H1 (cell line): Measurements from ENCODE around the gene USP54. TPM values are rescaled to one million over a fixed set of nuclear protein-coding genes. Genes with fewer than 3 reads are reported as not detected.

Source experiments
- CTCF ChIA-PET: fragments of 300-600 bp; sonication (Branson Sonifier 250); formaldehyde crosslinking; loops from one replicate; lab custom pipeline; 2021; ENCODE audit not compliant: partially characterized antibody; lab: Charles Lee
- POLR2A ChIA-PET: fragments of 300-600 bp; sonication (Branson Sonifier 250); formaldehyde crosslinking; loops from one replicate; lab custom pipeline; 2021; ENCODE audit warnings: inconsistent platforms; ENCODE audit not compliant: partially characterized antibody; lab: Charles Lee
- DNase-seq, 2 experiments: peaks; one replicate each; pipeline versions ENCODE4 v3.0.0 to v3.0.0-alpha.2; 2010 to 2022; ENCODE audit warnings: low spot score in 2 of 2, low read depth in 1 of 2, mixed read lengths in 1 of 2
- FAIRE-seq: peaks from 2 replicates; lab custom pipeline; 2011; peaks lifted over from hg19 to GRCh38; lab: Jason Lieb, UNC
- H2AFZ ChIP-seq: 2 replicates; pipeline ENCODE4 v1.8.1; 2012; ENCODE audit warnings: low read length, inconsistent platforms
- H2AK5ac ChIP-seq: 2 replicates; pipeline ENCODE4 v1.6.1; 2013; ENCODE audit warnings: low read depth, low read length
- H2BK120ac ChIP-seq: replicated peaks from 2 replicates; pipeline ENCODE3; 2013; ENCODE audit warnings: low read depth, low read length, inconsistent platforms
- H2BK12ac ChIP-seq: 2 replicates; pipeline ENCODE4 v1.6.1; 2013; ENCODE audit warnings: low read depth, low read length
- H2BK15ac ChIP-seq: 2 replicates; pipeline ENCODE4 v1.6.1; 2013; ENCODE audit warnings: low read length
- H2BK20ac ChIP-seq: 2 replicates; pipeline ENCODE4 v1.6.1; 2013; ENCODE audit warnings: low read length
- H2BK5ac ChIP-seq: 2 replicates; pipeline ENCODE4 v1.6.1; 2013; ENCODE audit warnings: low read depth, low read length
- H3K14ac ChIP-seq: 2 replicates; pipeline ENCODE4 v1.6.1; 2013; ENCODE audit warnings: inconsistent platforms; ENCODE audit not compliant: insufficient read length
- H3K18ac ChIP-seq: 2 replicates; pipeline ENCODE4 v1.6.1; 2013; ENCODE audit warnings: low read length; ENCODE audit errors: extremely low read depth
- H3K23ac ChIP-seq: 2 replicates; pipeline ENCODE4 v1.6.1; 2013; ENCODE audit warnings: inconsistent platforms; ENCODE audit not compliant: insufficient read length
- H3K23me2 ChIP-seq: 2 replicates; pipeline ENCODE4 v1.6.1; 2013; ENCODE audit warnings: low read depth, low read length
- H3K27ac ChIP-seq: 2 replicates; pipeline ENCODE4 v1.6.1; 2011; ENCODE audit warnings: low read depth, low read length, inconsistent platforms
- H3K27me3 ChIP-seq, 4 experiments: replicated peaks in 1 of 4; 1 replicate in 1 of 4; 2 replicates in 3 of 4; pipeline versions ENCODE4 v1.6.1 to v1.8.1; 2011 to 2013; ENCODE audit warnings: low read length in 3 of 4, mild to moderate bottlenecking in 3 of 4, inconsistent platforms in 2 of 4, mixed read lengths in 2 of 4, moderate library complexity in 1 of 4; ENCODE audit not compliant: control insufficient read depth in 3 of 4, insufficient read depth in 3 of 4; ENCODE audit errors: extremely low read depth in 1 of 4
- H3K36me3 ChIP-seq, 4 experiments: 2 replicates each; pipeline versions ENCODE4 v1.6.1 to v1.8.1; 2011 to 2013; ENCODE audit warnings: mild to moderate bottlenecking in 4 of 4, low read length in 3 of 4, moderate library complexity in 2 of 4, control low read depth in 1 of 4, inconsistent platforms in 1 of 4; ENCODE audit not compliant: insufficient read depth in 4 of 4, control insufficient read depth in 2 of 4
- H3K4ac ChIP-seq: replicated peaks from 2 replicates; pipeline ENCODE3; 2013; ENCODE audit warnings: low read length, low read depth, mixed read lengths, inconsistent platforms; ENCODE audit not compliant: insufficient read length
- H3K4me1 ChIP-seq, 4 experiments: replicated peaks in 1 of 4; 1 replicate in 1 of 4; 2 replicates in 3 of 4; pipeline versions ENCODE4 v1.6.1 to v1.8.1; 2011 to 2013; ENCODE audit warnings: low read length in 3 of 4, inconsistent platforms in 2 of 4, mixed read lengths in 1 of 4; ENCODE audit not compliant: insufficient read depth in 4 of 4, control insufficient read depth in 3 of 4
- H3K4me2 ChIP-seq, 2 experiments: 2 replicates each; pipeline versions ENCODE4 v1.6.1 to v1.8.1; 2011 to 2013; ENCODE audit warnings: low read depth in 2 of 2, low read length in 2 of 2, control low read depth in 1 of 2, inconsistent platforms in 1 of 2, mild to moderate bottlenecking in 1 of 2; ENCODE audit not compliant: insufficient read depth in 1 of 2
- H3K4me3 ChIP-seq, 4 experiments: fragments of 200-600, 300-600 bp in 1 of 4; sonication (generic), shearing (Covaris generic), sonication (Bioruptor Twin) in 1 of 4; 2 replicates each; pipeline versions ENCODE4 v1.5.1 to v1.8.1; 2011 to 2016; ENCODE audit warnings: low read length in 4 of 4, low read depth in 3 of 4, control low read depth in 2 of 4, inconsistent platforms in 2 of 4, mild to moderate bottlenecking in 2 of 4, mixed read lengths in 1 of 4, moderate library complexity in 1 of 4; ENCODE audit not compliant: insufficient read depth in 2 of 4; ENCODE audit errors: extremely low read depth in 1 of 4
- H3K56ac ChIP-seq: replicated peaks from 2 replicates; pipeline ENCODE3; 2013; ENCODE audit warnings: low read depth, mild to moderate bottlenecking, mixed read lengths, low read length, inconsistent platforms; ENCODE audit not compliant: insufficient read length
- H3K79me1 ChIP-seq: 2 replicates; pipeline ENCODE4 v1.6.1; 2013; ENCODE audit warnings: low read depth, low read length, control low read depth
- H3K79me2 ChIP-seq, 2 experiments: 2 replicates each; pipeline versions ENCODE4 v1.6.1 to v1.8.1; 2012 to 2013; ENCODE audit warnings: low read length in 2 of 2, mild to moderate bottlenecking in 2 of 2, inconsistent platforms in 1 of 2; ENCODE audit not compliant: insufficient read depth in 2 of 2, control insufficient read depth in 1 of 2
- H3K9ac ChIP-seq, 4 experiments: replicated peaks in 1 of 4; 1 replicate in 1 of 4; 2 replicates in 3 of 4; pipeline versions ENCODE4 v1.6.1 to v1.8.1; 2011 to 2013; ENCODE audit warnings: low read depth in 3 of 4, low read length in 3 of 4, control low read depth in 2 of 4, mild to moderate bottlenecking in 2 of 4, moderate library complexity in 2 of 4, inconsistent platforms in 1 of 4; ENCODE audit errors: extremely low read depth in 1 of 4
- H3K9me3 ChIP-seq, 2 experiments: 2 replicates each; pipeline versions ENCODE4 v1.6.1 to v1.8.1; 2012 to 2013; ENCODE audit warnings: mild to moderate bottlenecking in 2 of 2, moderate library complexity in 2 of 2, control low read depth in 1 of 2, inconsistent platforms in 1 of 2, low read depth in 1 of 2, low read length in 1 of 2, mixed read lengths in 1 of 2; ENCODE audit not compliant: insufficient read depth in 2 of 2
- H4K20me1 ChIP-seq, 2 experiments: replicated peaks in 1 of 2; 2 replicates each; pipeline versions ENCODE3 to v1.8.1; 2011 to 2013; ENCODE audit warnings: inconsistent platforms in 2 of 2, low read length in 2 of 2, mild to moderate bottlenecking in 1 of 2; ENCODE audit not compliant: insufficient read depth in 2 of 2, control insufficient read depth in 1 of 2
- H4K5ac ChIP-seq: 2 replicates; pipeline ENCODE4 v1.6.1; 2013; ENCODE audit warnings: low read length, low read depth, mixed read lengths, inconsistent platforms; ENCODE audit not compliant: insufficient read length
- H4K8ac ChIP-seq: 2 replicates; pipeline ENCODE4 v1.8.0; 2013; ENCODE audit warnings: mild to moderate bottlenecking, moderate library complexity, low read length, inconsistent platforms; ENCODE audit not compliant: insufficient read depth; ENCODE audit errors: extremely low read depth
- H4K91ac ChIP-seq: replicated peaks from 2 replicates; pipeline ENCODE3; 2013; ENCODE audit warnings: low read length, mixed read lengths, inconsistent platforms; ENCODE audit not compliant: insufficient read length
- CHD1 ChIP-seq: IDR thresholded peaks from 2 replicates; pipeline ENCODE4 v1.6.1; 2012; ENCODE audit warnings: low read depth, low read length, improper control_type of control experiment
- CREB1 ChIP-seq: IDR thresholded peaks from 2 replicates; pipeline ENCODE4 v1.6.1; 2012; ENCODE audit warnings: inconsistent platforms
- HDAC2 ChIP-seq, 2 experiments: fragments of 300-600 bp in 1 of 2; sonication (generic) in 1 of 2; IDR thresholded peaks; 2 replicates each; pipeline ENCODE4 v1.6.1; 2011 to 2012; ENCODE audit warnings: low read depth in 2 of 2, low read length in 2 of 2, mild to moderate bottlenecking in 2 of 2, moderate library complexity in 2 of 2, borderline replicate concordance in 1 of 2, inconsistent platforms in 1 of 2
- NANOG ChIP-seq: IDR thresholded peaks from 2 replicates; pipeline ENCODE4 v1.6.1; 2011; ENCODE audit warnings: low read length, low read depth, mild to moderate bottlenecking, inconsistent platforms; ENCODE audit not compliant: insufficient read depth, poor library complexity, severe bottlenecking
- POLR2AphosphoS5 ChIP-seq: IDR thresholded peaks from 2 replicates; pipeline ENCODE4 v1.6.1; 2011; ENCODE audit warnings: low read depth, low read length
- RAD21 ChIP-seq, 2 experiments: IDR thresholded peaks in 1 of 2; conservative IDR thresholded peaks in 1 of 2; 2 replicates each; pipeline ENCODE4 v1.6.1; 2011; ENCODE audit warnings: low read depth in 2 of 2, low read length in 2 of 2, improper control_type of control experiment in 1 of 2, inconsistent platforms in 1 of 2, mild to moderate bottlenecking in 1 of 2, moderate library complexity in 1 of 2
- TAF1 ChIP-seq: IDR thresholded peaks from 2 replicates; pipeline ENCODE4 v1.6.1; 2011; ENCODE audit warnings: mild to moderate bottlenecking, low read depth, low read length
- TAF7 ChIP-seq: optimal IDR thresholded peaks from 2 replicates; pipeline ENCODE3; 2011; ENCODE audit warnings: low read depth, mild to moderate bottlenecking, inconsistent platforms, low read length, moderate library complexity, borderline replicate concordance
- USF2 ChIP-seq: IDR thresholded peaks from 2 replicates; pipeline ENCODE4 v1.6.1; 2011; ENCODE audit warnings: low read length, improper control_type of control experiment
- YY1 ChIP-seq: IDR thresholded peaks from 2 replicates; pipeline ENCODE4 v1.6.1; 2011; ENCODE audit warnings: low read depth, mild to moderate bottlenecking, low read length
- WGBS, 2 experiments: shearing (Covaris generic) in 1 of 2; methylation state at CpG; one replicate each; pipeline versions ENCODE4 v1.1.6 to v1.1.7; 2013 to 2015; ENCODE audit warnings: low lambda C conversion rate in 2 of 2, mixed read lengths in 2 of 2, inconsistent platforms in 1 of 2, low coverage in 1 of 2, missing lambda C conversion rate in 1 of 2; ENCODE audit not compliant: insufficient replicate concordance in 2 of 2, insufficient coverage in 1 of 2, insufficient read length in 1 of 2; ENCODE audit errors: extremely low coverage in 1 of 2, missing lambda C conversion rate in 1 of 2; 5-methylcytosine and 5-hydroxymethylcytosine counted together
- polyA plus RNA-seq, 7 experiments: library from polyadenylated mRNA; depleted of rRNA in 3 of 7; stranded (reverse) in 5 of 7; unstranded in 2 of 7; fragments of >200 nt in 5 of 7; fragments of 200-250 nt in 2 of 7; gene quantifications; 1 replicate in 5 of 7; 2 replicates in 1 of 7; 4 replicates in 1 of 7; pipeline versions ENCODE4 v1.2.1 to v1.2.3, GENCODE V29; 2011 to 2013; ENCODE audit warnings: missing spikeins in 2 of 7, mixed read lengths in 2 of 7
- total RNA-seq: library from RNA; stranded (reverse); fragmentation: NEBNext Ultra II Directional; extraction: Animal tissue kit (Norgen Biotek cat#: 25700); gene quantifications from 2 replicates; pipeline ENCODE4 v1.2.1, GENCODE V29; 2021

USP54 gene
- total and polyA plus RNA-seq, 2 of the 8 experiments (the other 6 are each of a cell fraction or from before 2014, with no cell fraction given), result 46.2 to 65.6 TPM

GRCh38 chr10:73460897-73461296 lies 130.2 kb downstream of the USP54 start:
- no peak for FAIRE-seq
- no peak overlapping the region for H3K9ac ChIP-seq
- TF ChIP-seq NANOG, result no peak
- no peak for TF ChIP-seq YY1
- no peak for TF ChIP-seq TAF7
- TF ChIP-seq USF2, result no peak
- no peak for TF ChIP-seq RAD21 (IDR thresholded peaks at IDR 0.05 in 1 of 2, conservative IDR thresholded peaks at IDR 0.05 in 1 of 2; ENCODE audit: low read depth in 2 of 2, low read length in 2 of 2)
- TF ChIP-seq POLR2AphosphoS5, result no peak
- no peak for TF ChIP-seq HDAC2 (IDR thresholded peaks at IDR 0.05; ENCODE audit: borderline replicate concordance in 1 of 2, low read depth in 2 of 2, low read length in 2 of 2)
- no peak for TF ChIP-seq CHD1
- TF ChIP-seq CREB1, result no peak
- TF ChIP-seq TAF1, result no peak

More at GRCh38 chr10:73460897-73461296, 130.2 kb downstream of the USP54 start:
- Histone ChIP-seq H3K23me2 (no peaks in the 10 kb centered on the region), H4K8ac (no peak overlapping the region), H3K27me3 (no peaks in the 10 kb centered on the region), H3K56ac (no peak overlapping the region), H3K4me2 (no peak overlapping the region), H2BK120ac (no peak overlapping the region), H3K14ac (no peak overlapping the region), H3K23ac (no peak overlapping the region), H2AK5ac (no peak overlapping the region), H4K20me1 (no peaks in the 10 kb centered on the region), H3K27ac (no peak overlapping the region), H3K9me3 (no peaks in the 10 kb centered on the region), H3K79me2 (no peaks in the 10 kb centered on the region), H3K4me3 (no peak overlapping the region), H3K36me3 (peaks cover 0 to 9% (median 3%) of the 10 kb centered on the region in 4 experiments; a peak in 4 of 8 replicates), H4K91ac (no peak overlapping the region), H2BK5ac (no peak overlapping the region), H3K4ac (no peak overlapping the region), H3K79me1 (no peaks in the 10 kb centered on the region), H4K5ac (no peak overlapping the region), H2BK15ac (no peak overlapping the region), H2BK12ac (no peak overlapping the region), H2BK20ac (no peak overlapping the region), H3K18ac (no peak overlapping the region), H3K4me1 (no peaks in the 10 kb centered on the region), H2AFZ (no peak overlapping the region)
- ChIA-PET CTCF (no interaction called here), POLR2A (interaction anchor here (0.7 to 1.5 kb wide), 5 partner anchors 11 to 47 kb away, joined by 3 to 4 read pairs (median 3); partner anchors contain the start of gene ANXA7)
- 87% methylated on average over 4 of the region's 4 CpGs; no CpG with 5 or more reads in 1 of the 2 experiments for WGBS, 2 experiments
- DNase-seq, result no peak
